IPS-20b (cell line): Measurements from ENCODE around the gene CTDSPL2.
"Not testable (repeated sequence)": the region's sequence is repeated elsewhere in the genome, so short reads cannot be mapped to it uniquely, and the experiment has no call there.

ENCODE experiments used
- H3K27ac ChIP-seq: one replicate; pipeline ENCODE4 v1.5.1; 2013; ENCODE audit warnings: low read length
- H3K27me3 ChIP-seq: 2 replicates; pipeline ENCODE4 v1.6.1; 2013; ENCODE audit warnings: mild to moderate bottlenecking, low read length, inconsistent platforms; ENCODE audit not compliant: insufficient read depth
- H3K36me3 ChIP-seq: 2 replicates; pipeline ENCODE4 v1.6.1; 2013; ENCODE audit warnings: low read depth, mild to moderate bottlenecking, inconsistent platforms, low read length, moderate library complexity; ENCODE audit not compliant: insufficient read depth
- H3K4me1 ChIP-seq: 2 replicates; pipeline ENCODE4 v1.6.1; 2013; ENCODE audit warnings: mild to moderate bottlenecking, control low read depth, inconsistent platforms, low read length, moderate library complexity; ENCODE audit not compliant: insufficient read depth
- H3K4me3 ChIP-seq: 2 replicates; pipeline ENCODE4 v1.5.1; 2013; ENCODE audit warnings: mild to moderate bottlenecking, low read length, inconsistent platforms
- H3K9ac ChIP-seq: 2 replicates; pipeline ENCODE4 v1.6.1; 2013; ENCODE audit warnings: low read depth, mild to moderate bottlenecking, inconsistent platforms, low read length, moderate library complexity
- H3K9me3 ChIP-seq: 2 replicates; pipeline ENCODE4 v1.6.1; 2013; ENCODE audit warnings: mild to moderate bottlenecking, low read depth, low read length, inconsistent platforms; ENCODE audit not compliant: insufficient read depth

The CTDSPL2 gene

GRCh38 chr15:44532275-44532674 lies 104.8 kb downstream of the CTDSPL2 start:
- H3K4me3 ChIP-seq, H3K27me3 ChIP-seq, H3K4me1 ChIP-seq, H3K9me3 ChIP-seq, H3K27ac ChIP-seq, H3K9ac ChIP-seq: not testable (repeated sequence)
- H3K36me3 ChIP-seq, result peaks cover 14% of the 10 kb centered on the region; the same call in 1 of the 2 replicates

- Histone ChIP-seq H3K36me3 (0 out of 2 replicates have a peak, but pooled peaks cover 11% of the 10 kb centered on the region), H3K4me3 (no peak overlapping the region), H3K27ac (no peak overlapping the region), H3K9me3 (no peaks in the 10 kb centered on the region), H3K27me3 (no peaks in the 10 kb centered on the region), H3K9ac (no peak overlapping the region), H3K4me1 (no peaks in the 10 kb centered on the region)
These were observed 105.3 kb downstream of the CTDSPL2 start for GRCh38 chr15:44532689-44533088.

GRCh38 chr15:44535092-44535491 lies 107.7 kb downstream of the CTDSPL2 start:
- Histone ChIP-seq H3K4me1 (peaks cover 6% of the 10 kb centered on the region; the same call in 1 of the 2 replicates), H3K36me3 (peaks cover 17% of the 10 kb centered on the region; the same call in 1 of the 2 replicates), H3K27ac (no peak overlapping the region), H3K9ac (no peak overlapping the region), H3K4me3 (peak overlapping the region; percentile 78; the same call in 1 of the 2 replicates), H3K9me3 (no peaks in the 10 kb centered on the region), H3K27me3 (no peaks in the 10 kb centered on the region)

- no peaks in the 10 kb centered on the region for H3K27me3 ChIP-seq
- H3K9me3 ChIP-seq, result no peaks in the 10 kb centered on the region
- H3K27ac ChIP-seq, result peak overlapping the region; percentile 11
- H3K4me3 ChIP-seq, result peak overlapping the region; percentile 78
- peaks cover 6% of the 10 kb centered on the region; the same call in 1 of the 2 replicates for H3K4me1 ChIP-seq
- peak overlapping the region; percentile 83 for H3K9ac ChIP-seq
- peaks cover 22% of the 10 kb centered on the region; the same call in 1 of the 2 replicates for H3K36me3 ChIP-seq
These were observed 108.3 kb downstream of the CTDSPL2 start for GRCh38 chr15:44535523-44536301.

GRCh38 chr15:44536302-44536961 lies 109.0 kb downstream of the CTDSPL2 start:
- Histone ChIP-seq H3K27ac (peak overlapping the region; percentile 11), H3K36me3 (peaks cover 30% of the 10 kb centered on the region), H3K4me3 (peak overlapping the region; percentile 78), H3K27me3 (no peaks in the 10 kb centered on the region), H3K9me3 (no peaks in the 10 kb centered on the region), H3K9ac (peak overlapping the region; percentile 83), H3K4me1 (peaks cover 6% of the 10 kb centered on the region; the same call in 1 of the 2 replicates)

- peak within 1 kb of the TSS; percentile 88 for H3K9ac ChIP-seq
- peak within 1 kb of the TSS; percentile 80 for H3K4me3 ChIP-seq
- peak within 1 kb of the TSS; percentile 11 for H3K27ac ChIP-seq
- no peaks in the 10 kb centered on the region for H3K9me3 ChIP-seq
- no peaks in the 10 kb centered on the region for H3K27me3 ChIP-seq
- H3K36me3 ChIP-seq, result peaks cover 37% of the 10 kb centered on the region
- H3K4me1 ChIP-seq, result peaks cover 6% of the 10 kb centered on the region; the same call in 1 of the 2 replicates
These were observed 109.7 kb downstream of the CTDSPL2 start, which contains the start of gene EIF3J for GRCh38 chr15:44536962-44537734. Gene EIF3J (plus strand): TSS chr15:44537147. CDS start chr15:44537195, 48 bp downstream.

- peak overlapping the region; percentile 88 for H3K9ac ChIP-seq
- H3K36me3 ChIP-seq, result peaks cover 43% of the 10 kb centered on the region
- no peaks in the 10 kb centered on the region for H3K27me3 ChIP-seq
- peak overlapping the region; percentile 80 for H3K4me3 ChIP-seq
- H3K9me3 ChIP-seq, result no peaks in the 10 kb centered on the region
- no peak overlapping the region for H3K27ac ChIP-seq
- peaks cover 6% of the 10 kb centered on the region; the same call in 1 of the 2 replicates for H3K4me1 ChIP-seq
These were observed 110.4 kb downstream of the CTDSPL2 start for GRCh38 chr15:44537735-44538240.

- Histone ChIP-seq H3K9ac (no peak overlapping the region), H3K36me3 (peaks cover 36% of the 10 kb centered on the region), H3K27ac (no peak overlapping the region), H3K4me1 (peaks cover 6% of the 10 kb centered on the region; the same call in 1 of the 2 replicates), H3K27me3 (no peaks in the 10 kb centered on the region), H3K9me3 (no peaks in the 10 kb centered on the region), H3K4me3 (no peak overlapping the region)
These were observed 114.0 kb downstream of the CTDSPL2 start for GRCh38 chr15:44541282-44541958.

GRCh38 chr15:44542596-44542995 lies 115.2 kb downstream of the CTDSPL2 start:
- no peaks in the 10 kb centered on the region for H3K27me3 ChIP-seq
- H3K4me3 ChIP-seq, result no peak overlapping the region
- H3K4me1 ChIP-seq, result peaks cover 6% of the 10 kb centered on the region; the same call in 1 of the 2 replicates
- H3K36me3 ChIP-seq, result peaks cover 36% of the 10 kb centered on the region
- H3K9me3 ChIP-seq, result no peaks in the 10 kb centered on the region
- H3K9ac ChIP-seq, result no peak overlapping the region
- no peak overlapping the region for H3K27ac ChIP-seq

GRCh38 chr15:44544745-44545144 lies 117.3 kb downstream of the CTDSPL2 start:
- peaks cover 36% of the 10 kb centered on the region for H3K36me3 ChIP-seq
- H3K9ac ChIP-seq, H3K27me3 ChIP-seq, H3K9me3 ChIP-seq, H3K27ac ChIP-seq, H3K4me1 ChIP-seq, H3K4me3 ChIP-seq: not testable (repeated sequence)
